GM21367 (cell line): ENCODE results near the gene CIB2.

Source experiments
- ATAC-seq: cut with Tn5 transposase; IDR thresholded peaks from one replicate; pipeline ENCODE4 v1.9.1; 2021; ENCODE audit not compliant: unreplicated experiment

CIB2 gene

DNA sequence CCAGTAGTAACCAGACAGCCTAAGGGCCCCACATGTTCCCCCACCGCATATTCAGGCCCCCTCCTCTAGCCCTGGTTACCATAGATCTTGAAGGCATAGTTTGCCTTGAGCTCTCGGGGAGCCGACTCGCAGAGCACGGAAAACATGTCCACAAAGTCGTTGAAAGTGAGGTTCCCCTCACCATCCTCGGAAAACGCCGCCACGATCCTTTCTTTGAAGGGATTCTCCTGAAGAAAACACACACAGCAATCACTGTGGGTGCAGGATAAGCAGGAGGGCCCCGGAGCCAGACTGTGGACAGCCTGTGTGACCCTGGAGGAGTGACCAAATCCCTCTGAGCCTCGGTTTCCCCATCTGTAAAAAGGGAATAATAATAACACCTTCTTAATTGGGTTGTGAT, 22.1 kb downstream of the CIB2 start:
- no peak for ATAC-seq

DNA sequence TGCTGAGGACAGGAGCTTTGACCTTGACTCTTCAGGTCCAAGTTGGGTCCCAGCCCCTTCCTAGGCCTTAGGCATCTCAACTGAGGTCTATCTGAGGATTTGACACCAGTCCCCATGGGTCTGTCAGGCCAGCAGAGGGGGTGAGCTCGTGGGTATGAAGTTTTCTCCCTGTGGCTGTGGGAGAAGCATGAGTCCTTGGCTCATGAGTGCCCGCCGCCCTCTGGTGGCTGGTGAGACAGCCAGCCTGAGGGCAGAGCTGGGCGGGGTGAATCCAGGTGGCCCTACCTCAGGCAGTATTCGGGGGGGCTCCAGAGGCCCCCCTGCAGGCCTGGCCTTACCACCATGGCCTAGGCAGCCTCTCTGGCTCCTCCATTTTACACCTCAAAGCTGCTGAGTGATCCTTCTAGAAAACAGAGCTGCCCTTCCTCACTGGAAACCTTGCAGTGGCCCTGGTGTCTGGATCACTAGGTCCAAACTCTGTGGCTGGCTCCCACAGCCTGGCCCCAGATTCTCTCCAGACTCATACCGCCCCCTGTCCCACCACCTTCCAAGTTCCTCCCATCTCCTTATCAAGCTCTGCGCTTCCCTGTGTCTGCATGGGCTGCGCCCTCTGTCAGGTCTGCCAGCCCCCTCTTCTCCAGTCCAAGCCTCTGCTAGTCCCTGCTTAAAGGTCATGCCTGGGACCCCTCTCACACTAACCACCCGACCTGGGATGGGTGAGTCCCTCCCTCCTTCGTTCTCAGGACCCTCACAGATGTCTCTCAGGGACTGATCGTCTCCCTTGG, 22.8 kb downstream of the CIB2 start:
- no peak for ATAC-seq

DNA sequence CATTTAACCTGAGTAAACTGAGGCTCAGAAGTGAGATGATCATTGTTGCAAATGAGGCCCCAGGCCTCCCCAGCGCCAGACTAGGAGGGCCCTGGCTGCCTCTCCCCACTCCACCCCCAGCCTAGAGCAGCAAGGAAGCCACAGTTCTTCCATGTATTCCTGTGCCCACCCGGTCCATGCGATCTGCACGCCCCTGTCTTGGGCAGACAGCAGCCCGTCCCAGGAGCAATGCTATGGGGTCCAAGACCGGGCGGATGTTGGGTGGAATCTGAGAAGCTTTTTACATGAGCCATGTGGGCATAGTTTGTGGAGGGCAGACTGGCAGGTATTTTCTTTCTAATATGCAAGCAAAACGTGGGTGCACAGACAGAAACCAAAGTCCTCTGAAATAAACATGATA, 23.8 kb downstream of the CIB2 start:
- no peak for ATAC-seq

DNA sequence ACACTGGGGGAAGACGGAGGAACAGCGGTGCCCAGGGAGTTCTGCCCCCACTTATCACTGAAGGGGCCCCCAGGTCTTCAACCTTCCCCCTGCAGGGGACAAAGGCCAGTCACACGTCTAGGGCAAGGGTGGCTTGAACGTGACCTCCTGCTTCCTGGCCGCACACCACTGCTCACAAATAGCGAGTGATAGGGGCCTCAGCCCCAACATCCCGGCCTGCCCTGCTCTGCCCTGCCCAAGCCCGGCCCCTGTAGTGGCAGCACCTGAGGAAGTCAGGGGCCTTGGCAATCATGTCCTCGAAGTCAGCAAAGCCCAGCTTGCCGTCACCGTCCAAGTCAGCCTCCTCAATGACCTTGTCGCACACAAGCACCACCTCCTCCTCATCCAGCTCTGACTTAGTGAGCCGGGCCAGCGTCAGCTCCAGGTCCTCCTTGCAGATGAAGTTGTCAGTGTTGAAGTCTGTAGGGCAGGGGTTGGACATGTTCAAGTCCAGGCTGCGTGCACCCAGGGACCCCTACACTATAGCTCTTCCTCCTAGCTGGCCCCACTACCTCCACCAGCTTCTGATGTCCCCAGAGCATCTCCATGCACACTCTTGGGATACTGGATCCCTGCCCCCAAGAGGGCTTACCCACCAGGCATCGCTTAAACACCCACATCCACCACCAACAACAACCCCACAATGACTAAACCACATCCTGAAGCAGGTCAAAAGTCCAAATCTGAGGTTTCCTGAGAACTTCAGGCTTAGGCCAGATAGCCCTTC, 25.6 kb downstream of the CIB2 start:
- no peak for ATAC-seq

GRCh38 chr15:78104566-78105475, 26.4 kb downstream of the CIB2 start:
- no peak for ATAC-seq

DNA sequence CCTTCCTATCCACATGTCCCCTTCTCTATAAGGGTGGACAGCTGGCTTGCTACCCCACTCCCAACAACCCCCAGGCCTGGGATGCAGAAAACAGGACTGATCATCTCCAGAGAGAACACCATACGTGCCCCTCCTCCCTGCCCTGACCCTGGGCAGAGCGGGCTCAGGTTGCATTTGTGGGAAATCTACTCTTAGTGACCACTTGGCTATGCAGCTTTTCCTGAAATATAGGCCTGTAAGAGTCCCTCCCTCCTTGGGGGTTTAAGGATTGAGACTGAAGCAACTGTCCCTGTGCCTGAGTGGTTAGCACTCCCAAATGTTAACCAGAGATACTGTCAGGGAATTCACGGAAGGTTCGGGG, 27.1 kb downstream of the CIB2 start:
- peak; percentile 20 for ATAC-seq

DNA sequence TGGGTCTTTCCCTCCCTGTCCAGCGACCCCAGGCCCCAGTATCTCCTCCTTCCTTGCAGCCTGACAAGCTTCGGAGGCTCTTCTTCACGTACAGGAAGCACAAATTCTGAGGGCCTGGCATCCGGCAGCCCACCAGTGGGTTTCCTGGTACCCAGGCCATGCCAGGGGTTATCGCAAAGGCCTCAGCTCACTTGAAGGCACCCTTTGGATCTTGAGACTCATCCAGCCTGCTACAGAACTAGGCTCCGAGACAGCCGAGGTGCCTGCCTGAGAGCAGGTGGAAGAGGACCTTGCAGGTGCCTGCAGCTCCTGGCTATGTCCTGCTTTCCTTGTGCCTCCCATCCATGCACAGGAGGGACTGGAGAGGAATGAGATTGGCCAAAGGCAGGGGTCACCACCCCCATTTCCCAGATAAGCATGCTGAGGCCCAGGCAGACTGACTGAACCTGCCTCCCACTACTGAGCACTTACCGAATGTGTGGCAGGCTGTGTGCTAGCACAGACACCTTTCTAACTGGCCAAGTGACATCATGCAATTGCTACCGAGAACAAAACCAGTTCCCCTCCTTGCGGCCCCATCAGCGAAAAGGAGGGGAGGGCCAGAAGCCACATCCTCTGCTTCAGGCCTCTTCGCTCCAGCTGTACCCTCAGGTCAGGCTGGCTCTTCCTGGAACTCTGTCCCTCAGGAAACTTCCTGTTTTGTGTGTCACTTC, 27.7 kb downstream of the CIB2 start:
- ATAC-seq: peak; percentile 69

GRCh38 chr15:78102741-78103140, 28.5 kb downstream of the CIB2 start:
- ATAC-seq: no peak

- ATAC-seq: no peak
Measured at GRCh38 chr15:78102211-78102610, 29.0 kb downstream of the CIB2 start.

GRCh38 chr15:78101423-78102105, 29.7 kb downstream of the CIB2 start:
- no peak for ATAC-seq

DNA sequence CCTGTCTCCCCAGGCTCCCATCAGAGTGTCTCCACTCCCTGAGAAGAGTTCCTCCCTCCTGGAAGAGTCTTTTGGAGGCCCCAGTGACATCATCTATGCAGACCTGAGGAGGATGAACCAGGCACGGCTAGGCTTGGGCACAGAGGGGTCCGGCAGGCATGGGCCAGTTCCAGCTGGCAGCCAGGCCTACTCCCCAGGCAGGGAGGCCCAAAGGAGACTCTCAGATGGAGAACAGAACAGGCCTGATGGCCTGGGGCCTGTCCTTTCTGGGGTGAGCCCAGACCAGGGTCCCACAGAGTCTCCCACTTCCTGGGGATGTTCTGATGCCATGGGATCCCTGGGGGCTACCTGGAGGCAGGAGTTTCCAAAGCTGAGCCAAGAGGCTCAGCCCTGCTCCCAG, 30.4 kb downstream of the CIB2 start:
- no peak for ATAC-seq

GRCh38 chr15:78098131-78098755, 33.0 kb downstream of the CIB2 start:
- no peak for ATAC-seq

DNA sequence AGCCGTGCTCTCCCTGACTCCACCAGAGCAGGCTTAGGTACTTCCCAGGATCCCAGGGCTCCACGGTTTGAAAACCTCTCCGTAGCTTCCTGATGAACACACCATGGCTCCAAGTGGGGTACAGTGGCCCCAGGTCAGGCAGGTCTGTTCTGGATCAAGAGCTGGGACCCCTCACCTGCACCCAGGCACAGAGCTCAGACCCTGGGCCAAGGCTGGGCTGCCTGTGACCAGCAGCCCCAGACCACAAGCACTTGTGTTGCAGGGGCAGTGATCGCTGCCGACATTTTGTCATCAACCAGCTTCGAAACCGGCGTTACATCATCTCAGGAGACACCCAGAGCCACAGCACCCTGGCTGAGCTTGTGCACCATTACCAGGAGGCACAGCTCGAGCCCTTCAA, 33.6 kb downstream of the CIB2 start:
- ATAC-seq: no peak

- ATAC-seq: no peak
Measured at GRCh38 chr15:78093242-78094020, 37.8 kb downstream of the CIB2 start.

- ATAC-seq: no peak
Measured at GRCh38 chr15:78092261-78093041, 38.8 kb downstream of the CIB2 start, which contains the start of gene SH2D7. SH2D7 (plus strand) TSS chr15:78092561; CDS start chr15:78092585, 24 bp downstream.

- ATAC-seq: no peak
Measured at GRCh38 chr15:78090422-78091063, 40.7 kb downstream of the CIB2 start.

DNA sequence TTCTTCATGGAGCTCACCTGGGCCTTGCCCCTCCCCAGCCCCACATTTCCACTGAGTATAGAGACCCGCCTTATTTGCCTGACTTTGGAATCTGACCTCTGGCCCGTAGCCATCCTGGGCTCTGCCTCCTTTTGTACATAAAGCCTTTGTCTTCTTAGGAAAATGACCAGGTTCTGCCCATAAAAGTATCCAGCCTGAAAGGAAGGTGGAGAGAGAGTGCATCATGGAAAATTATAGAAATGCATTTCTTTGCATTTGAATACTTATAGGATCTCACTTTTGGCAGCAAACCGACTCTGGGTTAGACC, 42.5 kb downstream of the CIB2 start:
- ATAC-seq: no peak
